HG03469 (cell line): Measurements from ENCODE around the gene CBR4.
"Not testable (repeated sequence)": the region's sequence is repeated elsewhere in the genome, so short reads cannot be mapped to it uniquely, and the experiment has no call there.

Experiments
- ATAC-seq: cut with Tn5 transposase; IDR thresholded peaks from one replicate; pipeline ENCODE4 v1.9.1; 2021; ENCODE audit warnings: mild to moderate bottlenecking, moderate library complexity, moderate number of reproducible peaks; ENCODE audit not compliant: unreplicated experiment

The CBR4 gene

DNA sequence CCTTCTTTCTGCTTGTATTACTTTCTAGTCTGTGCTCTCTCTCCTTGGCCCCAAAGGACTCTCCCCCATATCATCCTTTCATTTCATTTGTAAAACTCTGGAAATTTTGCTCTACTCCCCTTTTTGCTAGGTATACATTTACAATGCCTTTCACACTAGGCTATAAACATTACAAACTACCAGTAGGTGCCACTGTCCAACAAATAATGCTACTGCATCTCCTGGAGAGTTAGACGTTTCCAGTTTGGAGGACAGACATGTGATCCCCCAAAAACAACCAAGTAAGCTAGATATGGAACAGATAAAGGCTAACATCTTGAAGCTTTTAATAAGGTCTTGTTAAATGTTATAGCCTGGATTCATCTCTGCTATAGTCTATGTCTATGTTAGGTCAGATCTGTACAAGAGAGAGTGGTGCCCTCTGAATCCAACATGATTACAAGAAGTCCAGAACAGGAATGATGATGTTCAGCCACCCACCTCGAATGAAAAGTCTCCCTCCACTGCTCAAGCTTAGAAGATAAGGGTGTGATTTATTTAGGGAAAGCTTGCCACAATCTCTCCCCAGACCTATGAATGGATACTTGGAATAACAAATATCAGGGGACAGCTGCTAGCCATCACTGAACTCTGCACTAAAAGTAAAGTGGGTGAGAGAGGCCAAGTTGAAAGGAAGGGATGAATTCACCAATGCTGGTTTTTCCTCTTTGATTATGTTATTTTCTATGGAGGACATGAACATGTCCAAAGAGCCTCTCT lies 14.3 kb downstream of the CBR4 start:
- no peak for ATAC-seq

DNA sequence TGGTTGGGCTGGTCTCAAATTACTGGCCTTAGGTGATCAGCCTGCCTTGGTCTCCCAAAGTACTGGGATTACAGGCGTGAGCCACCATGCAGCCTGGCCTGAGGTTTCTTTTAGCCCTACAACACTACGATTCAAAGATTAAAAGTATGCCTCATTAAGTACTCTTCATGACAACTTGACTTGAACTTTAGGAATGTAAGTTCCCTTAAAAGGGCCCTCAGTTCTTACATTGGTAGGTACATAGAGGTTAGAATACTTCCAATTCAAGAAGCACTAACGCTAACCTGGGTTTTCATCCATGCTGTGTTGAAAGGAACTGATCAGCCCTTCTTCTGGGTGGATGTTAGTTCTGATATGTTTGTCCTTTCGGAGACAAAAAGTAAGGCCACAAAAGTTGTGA lies 15.1 kb downstream of the CBR4 start:
- no peak for ATAC-seq

DNA sequence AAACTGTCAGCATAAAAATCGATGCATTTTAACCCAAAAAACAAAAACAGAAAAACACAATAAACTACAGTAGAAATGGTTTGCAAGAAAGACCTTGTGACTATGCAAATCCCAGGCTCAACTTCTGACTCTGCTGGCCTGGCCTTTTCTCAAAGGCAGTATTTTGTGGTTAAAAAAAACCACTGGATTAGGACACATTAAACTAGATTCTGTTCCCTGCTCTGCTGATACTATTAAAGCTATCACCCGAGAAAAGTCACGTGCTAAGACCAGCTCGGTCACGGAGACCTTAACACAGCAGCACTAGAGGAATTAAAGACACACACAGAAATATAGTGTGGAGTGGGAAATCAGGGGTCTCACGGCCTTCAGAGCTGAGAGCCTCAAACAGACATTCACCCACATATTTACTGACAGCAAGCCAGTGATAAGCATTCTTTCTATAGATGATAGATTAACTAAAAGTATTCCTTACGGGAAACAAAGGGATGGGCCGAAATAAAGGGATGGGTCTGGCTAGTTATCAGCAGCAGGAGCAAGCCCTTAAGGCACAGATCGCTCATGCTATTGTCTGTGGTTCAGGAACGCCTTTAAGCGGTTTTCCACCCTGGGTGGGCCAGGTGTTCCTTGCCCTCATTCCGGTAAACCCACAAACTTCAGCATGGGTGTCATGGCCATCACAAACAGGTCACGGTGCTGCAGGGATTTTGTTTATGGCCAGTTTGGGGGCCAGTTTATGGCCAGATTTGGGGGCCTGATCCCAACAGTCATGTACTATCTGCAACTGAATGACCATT lies 16.1 kb downstream of the CBR4 start:
- no peak for ATAC-seq

DNA sequence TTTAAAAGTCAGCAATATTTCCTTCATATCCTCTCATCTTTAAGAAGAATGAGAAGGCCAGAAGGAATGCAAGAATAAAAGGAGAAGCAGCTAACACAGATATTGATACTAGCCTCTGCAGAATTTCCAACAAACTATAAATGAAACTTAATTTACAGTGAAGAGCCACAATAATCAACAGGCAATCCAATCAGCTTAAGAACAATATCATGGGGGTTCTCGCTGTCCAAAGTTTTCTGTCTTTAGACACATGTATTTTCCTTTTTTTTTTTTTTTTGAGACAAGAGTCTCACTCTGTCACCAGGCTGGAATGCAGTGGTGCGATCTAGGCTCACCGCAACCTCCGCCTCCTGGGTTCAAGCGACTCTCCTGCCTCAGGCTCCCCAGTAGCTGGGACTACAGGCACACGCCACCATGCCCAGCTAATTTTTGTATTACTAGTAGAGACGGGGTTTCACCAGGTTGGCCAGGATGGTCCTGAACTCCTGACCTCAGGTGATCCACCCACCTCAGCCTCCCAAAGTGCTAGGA lies 17.0 kb downstream of the CBR4 start:
- ATAC-seq = not testable (repeated sequence)

DNA sequence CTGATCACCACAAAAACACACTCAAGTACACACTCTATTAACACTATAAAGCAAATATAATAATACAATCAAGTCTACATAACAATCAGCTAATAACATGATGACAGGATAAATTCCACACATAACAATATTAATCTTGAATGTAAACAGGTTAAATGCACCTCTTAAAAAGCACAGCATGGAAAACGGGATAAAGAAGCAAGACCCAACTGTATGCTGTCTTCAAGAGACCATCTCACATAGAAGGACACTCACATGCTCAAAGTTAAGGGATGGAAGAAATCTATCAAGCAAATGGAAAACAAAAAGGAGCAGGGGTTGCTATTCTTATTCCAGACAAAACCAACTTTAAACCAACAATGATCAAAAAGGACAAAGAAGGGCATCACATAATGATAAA lies 28.1 kb downstream of the CBR4 start:
- ATAC-seq = no peak

DNA sequence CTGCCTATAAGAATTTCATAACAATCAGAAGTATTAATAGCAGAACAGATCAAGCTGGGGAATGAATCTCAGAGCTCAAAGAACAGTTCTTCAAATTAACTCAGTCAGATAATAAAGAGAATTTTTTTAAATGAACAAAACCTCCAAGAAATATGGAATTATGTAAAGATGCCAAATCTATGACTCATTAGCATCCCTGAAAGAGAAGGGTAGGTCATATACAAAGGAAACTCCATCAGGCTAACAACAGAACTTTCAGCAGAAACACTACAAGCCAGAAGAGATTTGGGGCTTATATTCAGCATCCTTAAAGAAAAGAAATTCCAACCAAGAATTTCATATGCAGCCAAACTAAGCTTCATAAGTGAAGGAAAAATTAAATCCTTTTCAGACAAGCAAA lies 28.6 kb downstream of the CBR4 start:
- no peak for ATAC-seq

DNA sequence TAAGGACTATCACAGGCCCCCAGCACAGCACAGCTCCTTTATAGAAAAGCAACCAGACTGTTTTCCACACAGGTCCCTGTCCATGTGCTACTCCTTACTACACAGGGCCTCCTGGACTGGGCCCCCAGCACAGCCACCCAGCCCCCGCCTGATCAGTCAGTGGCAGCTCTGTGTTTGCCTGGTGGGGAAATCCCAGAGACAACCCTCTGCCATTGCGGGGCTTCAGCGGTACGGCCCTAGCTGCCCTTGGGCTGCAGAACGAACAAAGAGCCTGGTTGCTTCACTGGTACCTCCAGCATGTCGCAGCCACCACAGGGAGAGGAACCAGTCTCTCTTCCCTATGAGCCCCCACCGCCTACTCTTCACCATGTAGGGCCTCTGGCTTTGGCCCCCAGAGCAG lies 30.7 kb downstream of the CBR4 start:
- no peak for ATAC-seq

DNA sequence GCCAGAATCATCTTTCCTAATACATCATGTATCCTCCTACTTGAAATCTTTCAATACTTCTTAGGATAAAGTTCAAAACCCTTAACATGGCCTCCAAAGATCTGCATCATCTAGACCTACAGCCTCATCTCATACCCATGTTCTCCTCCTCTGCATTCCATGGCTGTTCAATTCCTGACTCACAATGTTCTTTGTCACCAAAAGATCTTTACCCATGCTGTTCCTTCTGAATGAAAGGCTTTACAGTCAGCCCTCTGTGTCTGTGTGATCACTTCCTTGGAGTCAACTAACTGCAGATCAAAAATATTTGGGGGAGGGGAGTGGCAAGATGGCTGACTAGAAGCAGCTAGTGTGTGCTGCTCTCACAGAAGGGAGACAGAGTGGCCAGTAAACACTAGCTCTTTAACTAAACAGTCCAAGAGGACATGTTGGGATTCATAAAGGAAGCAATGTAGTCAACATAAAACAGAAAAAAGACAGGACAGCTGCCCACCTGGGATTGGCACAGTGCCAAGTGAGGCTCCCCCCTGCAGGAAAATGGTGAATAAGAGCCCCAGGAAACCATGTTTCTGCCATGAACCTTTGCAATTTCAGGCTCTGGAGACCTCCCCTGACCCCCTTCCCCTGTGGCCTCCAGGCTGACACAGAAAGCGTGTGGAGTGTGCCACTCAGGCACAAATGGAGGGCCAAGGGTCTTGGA lies 31.9 kb downstream of the CBR4 start:
- no peak for ATAC-seq

DNA sequence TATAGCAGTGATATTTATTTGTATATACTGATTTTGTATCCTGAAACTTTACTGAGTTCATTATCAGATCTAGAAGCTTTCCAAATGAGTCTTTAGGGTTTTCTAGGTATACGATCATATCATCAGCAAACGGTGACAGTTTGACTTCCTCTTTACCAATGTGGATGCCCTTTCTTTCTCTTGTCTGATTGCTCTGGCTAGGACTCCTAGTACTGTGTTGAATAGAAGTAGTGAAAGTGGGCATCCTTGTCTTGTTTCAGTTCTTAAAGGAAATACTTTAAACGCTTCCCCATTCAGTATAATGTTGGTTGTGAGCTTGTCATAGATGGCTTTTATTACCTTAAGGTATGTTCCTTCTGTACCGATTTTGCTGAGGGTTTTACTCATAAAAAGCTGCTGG lies 37.5 kb downstream of the CBR4 start:
- ATAC-seq = no peak

DNA sequence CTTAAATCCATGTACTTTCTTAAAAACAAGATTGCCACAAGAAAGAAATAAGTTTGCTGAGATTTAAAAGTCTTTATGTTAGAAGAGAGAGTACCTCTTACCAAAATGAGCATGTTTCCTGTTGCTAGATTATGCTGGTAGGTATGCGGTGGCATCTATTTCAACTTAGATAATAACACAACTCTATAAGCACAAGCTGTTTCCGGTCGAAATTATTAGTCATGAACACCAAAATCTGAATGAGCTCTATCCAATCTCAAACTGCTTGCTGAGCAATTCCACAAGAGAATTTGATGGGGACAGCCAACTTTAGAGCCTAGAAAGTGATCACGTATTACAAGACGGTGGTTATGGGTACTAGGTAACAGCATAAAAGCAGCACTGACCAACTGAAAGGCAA lies 49.3 kb downstream of the CBR4 start:
- no peak for ATAC-seq

DNA sequence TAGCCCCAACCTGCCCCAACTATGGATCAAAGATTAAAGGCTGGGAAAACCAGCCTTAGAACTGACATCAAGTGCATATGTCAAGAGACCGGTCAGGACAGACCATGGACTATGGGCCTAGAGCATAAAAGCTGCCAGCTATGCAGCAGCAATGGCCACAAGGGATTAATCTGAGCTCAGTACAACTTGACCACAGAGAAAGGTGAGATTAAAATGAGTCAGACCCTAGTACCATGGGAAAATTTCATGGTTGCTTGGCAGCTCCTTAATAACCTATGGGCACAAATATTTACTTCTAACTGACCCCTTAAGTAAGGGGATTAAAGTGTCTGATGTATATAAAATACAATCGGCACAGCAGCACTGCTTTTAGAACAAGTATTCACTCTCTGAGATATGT lies 54.4 kb downstream of the CBR4 start:
- ATAC-seq = no peak

DNA sequence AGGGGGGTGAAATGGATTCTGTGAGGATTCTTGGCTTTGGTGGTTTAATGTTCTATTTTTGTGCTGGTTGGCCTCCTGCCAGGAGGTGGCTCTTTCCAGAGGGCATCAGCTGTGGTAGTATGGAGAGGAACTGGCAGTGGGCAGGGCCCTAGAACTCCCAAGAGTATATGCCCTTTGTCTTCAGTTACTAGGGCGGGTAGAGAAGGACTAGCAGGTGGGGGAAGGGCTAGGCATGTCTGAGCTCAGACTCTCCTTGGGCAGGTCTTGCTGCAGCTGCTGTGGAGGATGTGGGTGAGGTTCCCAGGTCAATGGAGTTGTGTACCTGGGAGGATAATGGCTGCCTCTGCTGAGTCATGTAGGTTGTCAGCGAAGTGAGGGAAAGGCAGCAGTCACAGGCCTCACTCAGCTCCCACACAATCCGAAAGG lies 57.2 kb downstream of the CBR4 start:
- ATAC-seq = not testable (repeated sequence)

DNA sequence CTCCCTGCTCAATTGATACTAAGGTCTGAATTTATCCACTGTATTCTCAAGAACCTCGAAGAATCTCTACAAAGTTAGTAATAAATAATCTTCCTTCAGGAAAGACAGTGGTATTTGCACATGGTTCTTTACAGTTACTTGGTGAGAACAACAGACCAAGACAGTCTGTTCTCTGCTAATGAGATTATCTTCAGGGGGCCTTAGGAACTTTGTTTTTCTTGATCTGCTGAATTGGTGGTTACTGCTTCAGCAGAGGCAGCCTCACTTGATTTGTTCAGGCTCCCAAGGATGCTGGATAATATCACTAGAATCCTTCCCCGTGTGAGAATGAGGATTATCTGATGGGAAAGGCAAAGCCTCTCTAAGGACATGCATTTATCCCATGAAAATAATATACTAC lies 64.8 kb downstream of the CBR4 start:
- ATAC-seq = no peak

DNA sequence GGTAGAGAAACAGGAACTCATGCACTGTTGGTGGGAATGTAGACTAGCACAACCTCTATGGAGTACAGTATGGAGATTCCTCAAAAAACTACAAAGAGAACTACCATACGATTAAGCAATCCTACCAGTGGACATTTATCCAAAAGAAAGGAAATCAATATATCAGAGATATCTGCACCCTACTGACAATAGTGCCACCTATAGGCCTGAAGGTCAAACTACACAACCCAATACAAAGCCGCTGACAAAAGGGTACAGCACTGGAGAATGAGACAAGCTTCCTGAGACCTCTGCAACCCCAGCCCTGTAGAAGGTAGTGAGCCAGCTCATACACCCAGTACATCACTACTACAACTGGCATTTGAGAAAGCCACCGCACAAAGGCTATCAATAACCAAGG lies 67.1 kb downstream of the CBR4 start:
- no peak for ATAC-seq
